GM18508 (cell line): ENCODE data around the gene RHCE.
A peak's percentile ranks its signal among the peaks of the same experiment; 100 is the strongest.
"Not testable (repeated sequence)": the region's sequence is repeated elsewhere in the genome, so short reads cannot be mapped to it uniquely, and the experiment has no call there.

ENCODE experiments used
- ATAC-seq: cut with Tn5 transposase; IDR thresholded peaks from one replicate; pipeline ENCODE4 v1.9.1; 2021; ENCODE audit warnings: moderate number of reproducible peaks; ENCODE audit not compliant: insufficient read depth, unreplicated experiment

Gene RHCE

GRCh38 chr1:25433389-25434186, 13.0 kb upstream of the RHCE start:
- ATAC-seq, result no peak

- no peak for ATAC-seq
Measured at GRCh38 chr1:25432749-25433388, 12.2 kb upstream of the RHCE start.

GRCh38 chr1:25431955-25432719, 11.5 kb upstream of the RHCE start:
- no peak for ATAC-seq

GRCh38 chr1:25430967-25431881, 10.6 kb upstream of the RHCE start:
- no peak for ATAC-seq

- ATAC-seq, result peak; percentile 74
Measured at GRCh38 chr1:25430073-25430966, 9.7 kb upstream of the RHCE start, which contains the start of gene MACO1. TSS of gene MACO1 (plus strand) at chr1:25430897. CDS start at chr1:25431099, 202 bp downstream.

GRCh38 chr1:25428475-25429166, 8.0 kb upstream of the RHCE start:
- ATAC-seq, result no peak

GRCh38 chr1:25427696-25428095, 7.1 kb upstream of the RHCE start:
- ATAC-seq, result no peak

- ATAC-seq, result no peak
Measured at GRCh38 chr1:25425098-25426085, 4.8 kb upstream of the RHCE start.

- ATAC-seq, result not testable (repeated sequence)
Measured at GRCh38 chr1:25423206-25423605, 2.6 kb upstream of the RHCE start.

- not testable (repeated sequence) for ATAC-seq
Measured at GRCh38 chr1:25419339-25419738, 1.3 kb downstream of the RHCE start.

- not testable (repeated sequence) for ATAC-seq
Measured at GRCh38 chr1:25417280-25417679, 3.3 kb downstream of the RHCE start.

GRCh38 chr1:25414578-25414977, 6.0 kb downstream of the RHCE start:
- not testable (repeated sequence) for ATAC-seq

GRCh38 chr1:25414157-25414556, 6.5 kb downstream of the RHCE start:
- not testable (repeated sequence) for ATAC-seq

- not testable (repeated sequence) for ATAC-seq
Measured at GRCh38 chr1:25412872-25413623, 7.6 kb downstream of the RHCE start.

- not testable (repeated sequence) for ATAC-seq
Measured at GRCh38 chr1:25409641-25410427, 10.8 kb downstream of the RHCE start.
